ENCODE measurements around the gene FAM124B. TPM values are rescaled to one million over a fixed set of nuclear protein-coding genes. Genes with fewer than 3 reads are reported as not detected.

FAM124B gene
- total and polyA plus RNA-seq, 2 of the 8 experiments (the other 6 are each of a cell fraction or from before 2014, with no cell fraction given), result 2.1 to 2.6 TPM

GRCh38 chr2:224395620-224396390, 6.1 kb downstream of the FAM124B start:
- Histone ChIP-seq H3K18ac (ENCODE audit: extremely low read depth, low read length) (no peak overlapping the region), H3K9me3 (ENCODE audit: insufficient read depth in 2 of 2, low read depth in 1 of 2, low read length in 1 of 2) (no peaks in the 10 kb centered on the region), H4K91ac (replicated peaks; ENCODE audit: insufficient read length, low read length) (no peak overlapping the region), H3K9ac (replicated peaks in 1 of 4; ENCODE audit: extremely low read depth in 1 of 4, low read depth in 3 of 4, low read length in 3 of 4) (no peak overlapping the region), H3K4me3 (ENCODE audit: extremely low read depth in 1 of 4, insufficient read depth in 2 of 4, low read depth in 3 of 4, low read length in 4 of 4) (no peak overlapping the region), H3K4me1 (replicated peaks in 1 of 4; ENCODE audit: control insufficient read depth in 3 of 4, insufficient read depth in 4 of 4, low read length in 3 of 4) (peaks cover 0 to 2% (median 0%) of the 10 kb centered on the region in 4 experiments; a peak in 1 of 7 replicates), H2AFZ (ENCODE audit: low read length) (no peak overlapping the region), H3K27ac (ENCODE audit: low read depth, low read length) (no peak overlapping the region), H4K8ac (ENCODE audit: extremely low read depth, insufficient read depth, low read length) (no peak overlapping the region), H2BK15ac (ENCODE audit: low read length) (no peak overlapping the region), H4K5ac (ENCODE audit: insufficient read length, low read depth, low read length) (no peak overlapping the region), H2BK20ac (ENCODE audit: low read length) (no peak overlapping the region), H2BK12ac (ENCODE audit: low read depth, low read length) (peak overlapping the region; percentile 70; the same call in 1 of the 2 replicates), H3K14ac (ENCODE audit: insufficient read length) (no peak overlapping the region), H3K27me3 (replicated peaks in 1 of 4; ENCODE audit: control insufficient read depth in 3 of 4, extremely low read depth in 1 of 4, insufficient read depth in 3 of 4, low read length in 3 of 4) (no peaks in the 10 kb centered on the region), H2BK5ac (ENCODE audit: low read depth, low read length) (no peak overlapping the region), H3K23me2 (ENCODE audit: low read depth, low read length) (no peaks in the 10 kb centered on the region), H3K79me1 (ENCODE audit: low read depth, low read length) (no peaks in the 10 kb centered on the region; the same call in 1 of the 2 replicates), H3K56ac (replicated peaks; ENCODE audit: insufficient read length, low read depth, low read length) (no peak overlapping the region), H4K20me1 (replicated peaks in 1 of 2; ENCODE audit: control insufficient read depth in 1 of 2, insufficient read depth in 2 of 2, low read length in 2 of 2) (no peaks in the 10 kb centered on the region), H3K4me2 (ENCODE audit: insufficient read depth in 1 of 2, low read depth in 2 of 2, low read length in 2 of 2) (no peak overlapping the region), H3K36me3 (ENCODE audit: control insufficient read depth in 2 of 4, insufficient read depth in 4 of 4, low read length in 3 of 4) (no peaks in the 10 kb centered on the region), H3K4ac (replicated peaks; ENCODE audit: insufficient read length, low read depth, low read length) (no peak overlapping the region), H3K23ac (ENCODE audit: insufficient read length) (no peak overlapping the region), H2BK120ac (replicated peaks; ENCODE audit: low read depth, low read length) (no peak overlapping the region), H2AK5ac (ENCODE audit: low read depth, low read length) (no peak overlapping the region), H3K79me2 (ENCODE audit: control insufficient read depth in 1 of 2, insufficient read depth in 2 of 2, low read length in 2 of 2) (no peaks in the 10 kb centered on the region)
- no peak for TF ChIP-seq TEAD4 (IDR thresholded peaks at IDR 0.05; ENCODE audit: low read depth, low read length)
- no peak for TF ChIP-seq RXRA (IDR thresholded peaks at IDR 0.05; ENCODE audit: insufficient read depth, low read depth, low read length)
- POLR2A ChIA-PET (ENCODE audit: partially characterized antibody), result no interaction called here
- CTCF ChIA-PET (ENCODE audit: partially characterized antibody), result interaction anchor here (1.5 to 1.7 kb wide), 2 partner anchors 8 to 53 kb away, joined by 4 to 5 read pairs; no protein-coding TSS in a partner anchor
- FAIRE-seq, result no peak
- no peak for DNase-seq (ENCODE audit: low read depth in 1 of 2, low spot score in 2 of 2)
- 92% methylated on average over 9 of the region's 9 CpGs; no CpG with 5 or more reads in 1 of the 2 experiments for WGBS, 2 experiments (ENCODE audit: extremely low coverage in 1 of 2, insufficient coverage in 1 of 2, insufficient read length in 1 of 2, insufficient replicate concordance in 2 of 2, low coverage in 1 of 2, low lambda C conversion rate in 2 of 2, missing lambda C conversion rate in 1 of 2)

Data from H1 (cell line).